GM19328 (cell line): Measurements from ENCODE around the gene EGFL6.

Experiments used
- ATAC-seq: cut with Tn5 transposase; IDR thresholded peaks from one replicate; pipeline ENCODE4 v1.9.1; 2021; ENCODE audit warnings: mild to moderate bottlenecking, moderate library complexity; ENCODE audit not compliant: unreplicated experiment

Gene EGFL6, protein sequence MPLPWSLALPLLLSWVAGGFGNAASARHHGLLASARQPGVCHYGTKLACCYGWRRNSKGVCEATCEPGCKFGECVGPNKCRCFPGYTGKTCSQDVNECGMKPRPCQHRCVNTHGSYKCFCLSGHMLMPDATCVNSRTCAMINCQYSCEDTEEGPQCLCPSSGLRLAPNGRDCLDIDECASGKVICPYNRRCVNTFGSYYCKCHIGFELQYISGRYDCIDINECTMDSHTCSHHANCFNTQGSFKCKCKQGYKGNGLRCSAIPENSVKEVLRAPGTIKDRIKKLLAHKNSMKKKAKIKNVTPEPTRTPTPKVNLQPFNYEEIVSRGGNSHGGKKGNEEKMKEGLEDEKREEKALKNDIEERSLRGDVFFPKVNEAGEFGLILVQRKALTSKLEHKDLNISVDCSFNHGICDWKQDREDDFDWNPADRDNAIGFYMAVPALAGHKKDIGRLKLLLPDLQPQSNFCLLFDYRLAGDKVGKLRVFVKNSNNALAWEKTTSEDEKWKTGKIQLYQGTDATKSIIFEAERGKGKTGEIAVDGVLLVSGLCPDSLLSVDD

DNA sequence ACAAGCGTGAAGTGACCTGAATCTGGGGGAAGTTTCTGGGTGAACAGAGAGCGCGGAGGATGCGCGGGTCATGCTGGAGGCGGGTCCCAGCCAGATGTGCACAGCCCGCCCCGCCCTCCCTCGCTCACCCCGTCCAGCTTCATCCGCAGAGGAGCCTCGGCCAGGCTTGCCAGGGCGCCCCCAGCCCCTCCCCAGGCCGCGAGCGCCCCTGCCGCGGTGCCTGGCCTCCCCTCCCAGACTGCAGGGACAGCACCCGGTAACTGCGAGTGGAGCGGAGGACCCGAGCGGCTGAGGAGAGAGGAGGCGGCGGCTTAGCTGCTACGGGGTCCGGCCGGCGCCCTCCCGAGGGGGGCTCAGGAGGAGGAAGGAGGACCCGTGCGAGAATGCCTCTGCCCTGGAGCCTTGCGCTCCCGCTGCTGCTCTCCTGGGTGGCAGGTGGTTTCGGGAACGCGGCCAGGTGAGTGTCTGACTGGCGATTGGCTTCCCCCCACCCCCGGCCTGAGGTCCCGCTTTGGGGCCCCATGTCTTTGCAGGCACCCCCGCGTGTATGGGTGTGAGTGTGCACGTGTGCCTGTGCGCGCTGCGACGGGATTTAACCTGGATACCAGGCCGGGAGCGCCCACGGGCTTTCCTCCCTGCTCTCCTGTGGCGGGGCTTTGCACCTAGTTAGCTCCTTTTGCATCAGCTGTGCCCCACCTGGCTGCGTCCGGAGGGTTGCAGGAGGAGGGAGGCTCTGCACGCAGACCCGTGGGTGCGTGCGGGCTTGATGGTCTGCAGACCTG, at the start of gene EGFL6:
TSS of gene EGFL6 (plus strand) at position 123 of the 782 bp plus-strand sequence. CDS start at position 384, 261 bp downstream.
- ATAC-seq: no peak

DNA sequence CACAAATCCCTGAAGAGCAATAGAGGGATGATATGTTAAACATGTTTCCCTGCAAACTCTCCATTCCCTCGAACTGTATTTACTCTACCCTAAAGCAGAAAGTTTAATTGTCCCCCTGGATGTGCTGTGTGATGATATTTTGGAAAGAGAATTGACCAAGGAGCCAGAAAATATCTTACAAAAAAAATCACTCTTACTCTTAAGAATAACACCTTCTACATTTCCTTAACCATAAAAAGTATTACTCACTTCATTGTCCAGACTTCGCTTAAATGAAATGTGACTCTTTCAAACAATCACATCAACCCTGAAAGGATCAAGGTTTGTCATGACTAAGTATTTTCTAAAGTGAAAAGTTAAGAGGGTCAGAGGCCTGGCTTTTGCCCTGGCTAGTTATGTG, 49.0 kb upstream of the EGFL6 start:
- ATAC-seq: no peak

DNA sequence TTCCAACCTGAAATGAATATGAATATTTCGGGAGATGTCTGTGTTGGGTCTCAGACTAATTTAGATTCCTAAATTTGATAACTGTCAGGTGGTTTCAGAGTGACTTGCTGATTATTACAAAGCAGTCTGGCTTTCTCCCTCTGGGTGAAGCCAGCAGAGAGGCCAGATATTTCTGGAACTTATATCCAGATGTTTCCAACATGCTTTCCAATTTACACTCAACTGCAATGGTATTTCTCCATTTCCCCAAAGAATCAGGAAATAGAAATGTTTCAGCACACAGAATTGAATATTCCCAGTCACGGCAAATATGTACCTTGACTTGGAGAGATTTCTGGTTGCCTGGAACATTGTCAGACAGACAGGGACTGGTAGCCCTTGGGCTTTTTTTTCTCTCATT, 48.5 kb upstream of the EGFL6 start:
- no peak for ATAC-seq

DNA sequence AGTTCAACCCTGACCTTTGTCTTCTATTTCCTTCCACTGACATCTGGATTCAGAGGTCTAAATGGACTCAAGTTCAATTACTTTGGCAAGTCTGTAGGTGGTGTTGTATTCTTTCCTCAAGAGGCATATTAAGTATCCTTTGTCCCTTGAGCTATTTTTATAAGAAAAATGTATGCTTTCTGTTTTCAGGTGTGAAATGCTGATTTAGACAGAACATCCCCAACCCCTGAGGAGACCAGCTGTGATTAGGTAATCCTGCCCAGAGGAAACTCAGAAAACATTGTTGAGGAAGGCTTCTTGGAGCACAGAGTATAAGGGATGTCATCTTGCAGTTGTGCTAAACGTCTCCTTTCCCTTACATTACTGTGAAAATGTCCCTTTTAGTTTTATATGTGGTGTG, 46.6 kb upstream of the EGFL6 start:
- ATAC-seq: no peak

DNA sequence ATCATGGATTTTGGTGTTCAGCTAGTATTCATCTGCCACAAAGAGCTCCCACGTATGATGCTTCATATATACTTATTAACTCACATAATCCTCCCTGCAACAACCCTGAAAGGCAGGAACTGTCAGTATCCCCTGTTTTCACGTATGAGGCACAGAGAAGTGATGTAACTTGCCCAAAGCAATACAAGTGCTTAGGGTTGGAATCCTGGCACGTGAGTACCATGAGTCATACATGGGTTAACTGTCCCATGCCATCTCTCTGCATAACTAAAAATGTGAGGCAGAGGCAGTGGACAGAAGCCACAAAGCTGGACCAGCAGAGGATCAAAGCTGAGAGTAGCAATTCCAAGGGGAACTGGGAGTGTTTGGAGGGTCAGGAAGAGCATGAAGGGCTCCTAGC, 35.7 kb upstream of the EGFL6 start:
- ATAC-seq: no peak

DNA sequence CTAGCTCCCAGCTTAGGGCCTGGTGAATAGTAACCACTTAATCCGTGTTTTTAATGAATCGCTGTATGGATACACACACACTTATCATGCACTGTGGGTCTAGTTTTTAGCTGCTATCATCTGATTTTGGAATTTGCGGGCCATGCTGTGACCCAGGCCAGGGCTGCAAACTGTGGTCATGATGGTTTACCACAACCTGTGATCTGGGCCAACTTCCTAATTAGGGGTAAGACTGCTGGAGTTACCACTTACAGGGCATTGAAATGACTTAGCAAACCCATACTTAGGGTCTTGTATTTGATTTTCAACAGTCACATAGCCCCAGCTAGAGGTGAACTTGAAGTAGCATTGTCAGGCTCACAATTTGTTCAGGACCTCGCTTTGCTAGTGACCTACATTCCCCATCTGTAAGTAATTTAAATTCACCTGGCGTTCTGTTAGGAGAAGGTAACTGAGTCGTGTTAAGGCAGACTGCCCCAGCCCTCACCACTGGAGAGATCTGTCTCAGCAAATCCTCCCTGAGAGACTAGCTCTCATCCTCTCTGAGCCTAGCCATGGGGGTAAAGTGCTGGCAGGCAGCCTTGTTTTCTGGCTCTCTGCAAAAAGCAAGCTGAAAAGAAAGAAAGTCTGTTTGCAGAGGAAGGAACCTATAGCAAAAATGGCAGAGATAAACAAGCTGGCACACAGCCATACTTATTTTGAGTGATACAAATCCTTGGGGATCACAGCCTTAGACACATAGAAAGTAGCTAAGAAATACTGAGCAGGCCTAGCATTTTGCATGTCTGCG, 33.8 kb upstream of the EGFL6 start:
- ATAC-seq: no peak

DNA sequence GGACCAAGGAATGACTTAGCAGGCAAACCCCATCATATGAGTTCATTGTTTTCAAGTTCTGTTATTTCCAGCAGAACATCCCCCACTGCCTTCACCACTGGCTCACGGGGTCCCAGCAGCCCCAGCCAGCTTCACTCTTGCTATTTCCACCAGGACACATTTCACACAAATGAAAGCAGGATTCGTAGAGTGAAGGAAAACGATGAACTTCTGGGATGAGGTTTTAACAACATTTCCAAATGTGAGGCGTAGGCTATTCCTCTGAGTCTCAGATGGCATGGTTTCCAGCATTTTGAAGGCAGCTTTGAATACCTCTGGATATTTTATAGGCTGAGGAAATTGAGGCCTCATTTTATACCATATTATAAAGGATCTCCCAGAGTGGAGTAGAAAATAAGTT, 32.9 kb upstream of the EGFL6 start:
- no peak for ATAC-seq

DNA sequence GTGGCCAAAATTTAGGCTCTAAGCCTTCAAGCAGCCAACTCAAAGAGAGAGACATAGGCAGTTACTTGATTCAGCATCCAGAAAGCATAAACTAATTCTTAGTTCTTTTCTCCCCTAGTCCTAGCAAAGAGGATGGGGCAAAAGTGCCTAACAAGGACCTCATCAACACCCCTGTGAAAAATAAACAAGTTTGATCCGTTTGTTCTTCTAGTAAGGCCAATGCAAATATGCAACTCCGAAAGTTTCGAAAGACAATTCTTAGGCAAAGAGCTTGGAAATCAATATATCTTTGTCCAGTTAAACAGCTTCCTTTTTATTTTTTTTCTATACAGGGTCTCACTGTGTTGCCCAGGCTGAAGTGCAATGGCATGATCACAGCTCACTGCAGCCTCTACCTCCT, 31.0 kb upstream of the EGFL6 start:
- no peak for ATAC-seq

DNA sequence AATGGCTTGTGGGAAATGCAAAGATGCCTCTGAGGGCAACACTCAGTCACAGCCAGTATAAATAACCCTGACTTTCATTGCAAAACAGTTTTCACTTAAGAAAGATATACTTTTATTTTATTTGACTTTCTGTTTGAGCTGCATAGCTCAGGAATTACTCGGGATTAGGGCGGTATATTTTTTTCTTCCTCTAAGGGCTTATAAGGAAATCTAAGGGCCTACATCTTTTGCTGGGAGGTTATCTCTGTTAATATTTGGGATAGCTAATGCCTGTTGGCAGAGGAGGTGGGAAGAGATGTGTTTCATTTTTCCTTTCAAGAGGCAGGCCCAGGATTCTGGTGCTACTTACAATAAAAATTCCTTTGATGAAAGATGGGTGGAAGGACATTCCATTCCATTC, 28.8 kb upstream of the EGFL6 start:
- no peak for ATAC-seq

DNA sequence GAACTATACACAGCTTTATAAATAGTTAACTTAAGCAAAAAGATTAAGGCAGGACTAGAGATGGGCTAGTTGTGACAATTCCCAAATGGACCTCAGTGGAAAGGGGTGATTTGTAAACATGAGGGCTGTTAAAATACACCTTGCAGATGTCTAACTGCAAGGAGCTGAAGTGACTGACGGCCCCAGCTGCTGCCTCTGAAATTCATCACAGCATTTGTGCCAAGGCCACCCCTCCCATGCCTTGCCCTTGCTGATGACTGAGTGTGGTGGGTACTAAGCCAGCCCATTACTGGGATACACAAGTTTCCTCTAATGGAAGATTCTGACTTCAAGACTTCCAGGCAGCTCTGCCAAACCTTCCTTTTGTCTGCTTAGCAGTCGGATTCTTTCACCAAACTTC, 23.7 kb upstream of the EGFL6 start:
- no peak for ATAC-seq

DNA sequence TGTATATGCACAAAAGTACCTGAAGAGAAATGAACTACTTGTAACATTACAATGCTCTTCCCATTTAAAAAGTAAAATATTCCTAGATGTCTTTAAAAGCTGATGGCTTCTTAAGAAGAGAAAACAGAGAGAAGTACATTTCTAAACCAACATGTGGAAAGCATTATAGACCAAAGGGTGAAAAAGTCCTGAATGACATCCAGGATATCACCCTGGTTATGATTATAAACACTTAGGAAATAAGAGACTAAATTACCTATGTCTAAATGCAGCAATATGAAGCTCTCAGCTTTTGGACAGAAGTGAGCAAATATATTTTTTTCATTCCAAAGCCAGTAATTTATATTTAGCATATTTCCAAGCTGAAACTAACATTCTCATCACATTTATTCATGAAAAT, 21.7 kb upstream of the EGFL6 start:
- ATAC-seq: no peak

DNA sequence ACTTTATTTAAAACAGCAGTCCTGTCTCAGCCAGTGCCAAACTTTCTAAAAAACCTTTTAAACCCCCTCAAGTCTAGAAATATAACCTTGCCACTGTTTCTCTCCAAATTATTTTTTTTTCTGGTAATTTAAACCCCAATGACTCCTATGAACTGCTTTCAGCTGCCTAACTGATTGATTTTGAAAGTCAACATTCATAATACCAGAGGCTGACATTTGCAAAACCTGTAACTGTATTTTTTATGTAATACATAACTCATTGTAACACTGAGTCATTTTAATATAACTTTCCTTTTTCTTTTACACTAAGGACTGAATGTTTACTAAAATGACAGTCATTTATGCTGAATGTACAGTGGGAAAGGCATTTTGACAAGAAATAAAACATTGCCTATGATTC, 19.1 kb upstream of the EGFL6 start:
- ATAC-seq: no peak

DNA sequence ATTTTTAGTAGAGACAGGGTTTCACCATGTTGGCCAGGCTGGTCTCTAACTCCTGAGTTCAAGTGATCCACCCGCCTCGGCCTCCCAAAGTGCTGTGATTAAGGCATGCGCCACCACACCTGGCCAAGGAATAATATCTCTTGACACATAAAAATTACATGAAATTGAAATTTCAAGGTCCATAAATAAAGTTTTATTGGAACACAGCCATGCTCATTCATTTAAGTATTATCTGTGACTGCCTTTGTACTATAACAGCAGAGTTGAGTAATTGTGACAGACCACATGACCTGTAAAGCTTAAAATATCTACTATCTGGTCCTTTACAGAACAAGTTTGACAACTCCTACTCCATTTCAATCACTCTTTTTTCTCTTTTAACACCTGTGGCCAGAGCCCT, 17.8 kb upstream of the EGFL6 start:
- no peak for ATAC-seq

DNA sequence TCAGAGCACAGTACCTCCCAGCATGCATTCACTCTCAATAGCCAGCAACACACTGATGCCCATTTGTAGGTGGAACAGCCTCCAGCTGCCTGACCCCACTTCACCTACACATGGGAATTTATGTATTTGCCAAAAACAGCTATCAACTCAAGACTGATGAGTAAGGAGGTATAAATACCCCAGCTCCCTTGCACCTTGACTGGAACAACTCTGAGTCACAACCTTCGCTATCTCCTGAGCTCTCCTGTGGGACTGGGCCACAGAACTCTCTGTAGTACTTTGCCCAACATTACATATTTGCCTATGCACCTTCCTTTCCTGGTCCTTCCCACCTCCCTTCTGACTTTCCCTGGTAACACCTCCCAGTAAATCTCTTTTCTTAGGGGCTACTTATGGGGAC, 16.5 kb upstream of the EGFL6 start:
- no peak for ATAC-seq

DNA sequence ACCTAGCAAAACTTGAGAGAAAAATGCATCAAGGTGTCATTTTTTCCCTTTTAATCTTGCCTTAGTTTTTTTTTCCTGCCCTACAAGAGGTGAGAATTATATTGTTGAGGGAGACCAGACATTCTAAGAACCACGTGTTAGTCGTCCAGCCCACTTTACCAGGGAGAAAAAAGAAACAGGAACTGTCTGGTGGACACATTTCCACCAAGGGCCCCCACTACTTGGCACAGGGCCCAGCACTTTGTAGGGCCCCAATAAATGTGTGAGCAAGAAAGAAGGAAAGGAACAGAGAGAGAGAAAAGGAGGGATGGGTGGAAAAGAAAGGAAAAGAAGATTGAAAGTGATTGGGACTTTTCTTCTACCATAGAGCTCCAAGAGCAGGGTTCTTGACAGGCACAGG, 3.9 kb upstream of the EGFL6 start:
- ATAC-seq: no peak

DNA sequence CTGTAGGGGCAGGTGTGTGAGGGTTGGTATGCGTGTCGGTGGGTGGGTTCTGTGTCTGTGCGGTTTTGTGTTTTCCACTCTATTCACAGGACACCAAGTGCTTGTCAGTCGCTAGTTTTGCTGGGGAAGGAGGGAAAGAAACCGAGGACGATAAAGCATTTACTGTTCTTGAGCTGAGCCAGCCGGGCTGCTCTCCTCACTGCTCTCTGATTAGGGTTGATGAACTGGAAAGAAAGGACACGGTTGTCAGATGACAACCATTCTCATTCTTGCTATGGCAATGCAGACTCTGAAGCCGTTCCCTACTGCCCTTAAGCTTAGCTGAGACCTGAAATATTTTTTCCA, 832 bp downstream of the EGFL6 start:
- ATAC-seq: no peak

DNA sequence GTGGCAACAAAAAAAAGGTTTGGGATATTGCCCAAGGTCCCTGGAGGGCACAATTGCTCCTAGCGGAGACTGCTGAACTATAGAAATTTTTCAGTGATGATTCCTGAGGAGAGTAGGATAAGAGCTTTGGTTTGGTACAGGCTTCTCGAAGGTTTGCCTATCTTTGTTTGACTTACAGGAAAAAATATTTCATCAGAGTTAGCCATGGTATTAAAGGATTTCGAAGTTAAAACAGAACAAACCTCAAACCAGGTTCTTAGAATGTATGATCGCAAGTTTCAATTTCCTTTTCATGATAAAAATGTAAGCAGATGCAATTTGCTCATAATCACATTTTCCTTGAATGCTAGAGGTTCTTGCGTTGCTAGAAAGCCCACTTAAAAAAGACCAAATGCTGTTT, 1.7 kb downstream of the EGFL6 start:
- no peak for ATAC-seq

DNA sequence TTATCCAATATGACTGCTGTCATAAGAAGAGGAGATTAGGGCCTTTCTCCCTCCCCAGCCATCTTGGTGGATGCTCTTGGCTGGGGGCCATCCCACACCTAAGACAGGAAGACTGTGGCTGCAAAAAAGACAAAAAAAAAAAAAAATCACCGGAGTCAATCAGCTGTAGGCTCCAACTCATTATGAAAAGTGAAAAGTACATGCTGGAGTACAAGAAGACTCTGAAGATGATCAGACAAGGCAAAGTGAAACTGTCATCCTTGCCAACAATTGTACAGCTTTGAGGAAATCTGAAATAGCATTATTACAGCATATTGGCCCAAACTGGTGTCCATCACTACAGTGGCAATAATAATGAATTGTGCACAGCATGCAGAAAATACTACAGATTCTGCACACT, 5.2 kb downstream of the EGFL6 start:
- no peak for ATAC-seq

DNA sequence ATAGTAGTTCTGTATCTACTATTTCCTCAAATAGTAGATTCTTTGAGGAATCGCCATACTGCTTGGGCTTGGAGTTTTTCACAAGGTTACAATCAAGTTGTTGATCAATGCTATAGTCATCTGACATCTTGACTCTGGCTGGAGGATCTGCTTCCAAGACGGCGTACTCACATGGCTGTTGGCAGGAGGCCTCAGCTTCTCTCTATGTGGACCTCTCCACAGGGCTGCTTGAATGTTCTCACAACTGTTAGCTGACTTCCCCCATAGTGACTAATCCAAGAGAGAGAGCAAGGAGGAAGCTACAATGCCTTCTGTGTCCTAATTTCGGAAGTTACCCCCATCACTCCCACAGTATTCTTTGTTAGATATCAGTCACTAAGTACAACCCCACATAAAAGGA, 10.3 kb downstream of the EGFL6 start:
- no peak for ATAC-seq

DNA sequence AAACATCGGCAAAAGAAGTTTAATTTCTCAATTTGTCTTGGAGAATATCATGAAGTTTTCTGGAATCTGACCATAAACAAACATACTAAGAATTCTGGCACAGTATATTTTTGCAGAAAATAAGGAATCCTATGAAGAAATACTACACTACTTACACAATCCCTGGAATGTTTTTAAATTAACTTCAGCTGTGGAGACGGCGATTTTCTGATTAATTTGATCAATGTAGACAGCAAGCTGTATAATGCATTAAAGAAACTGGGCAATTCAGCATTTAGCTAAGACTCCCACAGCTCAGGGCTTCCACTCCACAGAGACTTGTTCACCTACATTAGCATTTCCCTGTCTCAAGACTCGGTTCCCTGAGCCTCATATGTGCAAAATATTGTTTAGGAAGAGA, 12.2 kb downstream of the EGFL6 start:
- ATAC-seq: no peak

DNA sequence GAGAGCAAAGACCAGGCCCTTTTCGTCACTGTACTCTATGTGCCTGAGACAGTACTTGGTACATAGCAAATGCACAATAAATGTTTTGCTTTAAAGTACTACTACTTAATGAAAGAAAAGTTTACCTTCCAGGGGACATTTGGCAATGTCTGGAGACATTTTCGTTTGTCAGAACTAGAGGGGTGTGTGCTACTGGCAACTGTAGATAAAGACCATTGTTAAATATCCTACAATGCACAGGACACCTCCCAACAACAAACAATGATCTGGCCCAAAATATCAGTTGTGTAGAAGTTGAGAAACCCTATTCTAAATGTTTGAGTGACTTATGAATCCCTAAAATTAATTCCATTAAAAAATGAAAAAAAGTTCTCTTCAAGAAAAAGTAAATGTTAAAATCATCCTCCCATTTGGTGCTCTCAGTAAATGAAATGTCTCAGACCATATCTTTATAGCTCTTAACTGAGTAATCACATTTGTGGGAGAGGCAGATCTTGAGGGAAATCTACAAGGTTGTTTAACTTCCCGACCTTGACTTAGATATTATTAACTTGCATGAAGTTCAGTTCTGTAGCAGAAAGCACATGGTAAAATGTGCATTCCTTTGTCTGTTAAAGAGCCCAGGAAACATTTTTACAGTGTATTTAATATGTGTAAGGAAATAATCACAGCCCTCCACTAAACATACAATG, 18.5 kb downstream of the EGFL6 start:
- no peak for ATAC-seq
